GM19467 (cell line): Measurements from ENCODE around the gene ADAM19.

ENCODE experiments used
- ATAC-seq: cut with Tn5 transposase; IDR thresholded peaks from one replicate; pipeline ENCODE4 v1.9.1; 2021; ENCODE audit warnings: mild to moderate bottlenecking, moderate library complexity; ENCODE audit not compliant: unreplicated experiment

The ADAM19 gene

GRCh38 chr5:157516626-157517325 lies 58.8 kb downstream of the ADAM19 start:
- ATAC-seq, result no peak

- no peak for ATAC-seq
Observed at GRCh38 chr5:157516006-157516405, 59.6 kb downstream of the ADAM19 start.

- ATAC-seq, result no peak
Observed at GRCh38 chr5:157514974-157515373, 60.6 kb downstream of the ADAM19 start.

GRCh38 chr5:157513182-157513581 lies 62.4 kb downstream of the ADAM19 start:
- ATAC-seq, result no peak

GRCh38 chr5:157511651-157512644 lies 63.6 kb downstream of the ADAM19 start:
- no peak for ATAC-seq

GRCh38 chr5:157510682-157511081 lies 64.9 kb downstream of the ADAM19 start:
- no peak for ATAC-seq

- no peak for ATAC-seq
Observed at GRCh38 chr5:157509587-157509986, 66.0 kb downstream of the ADAM19 start.

- ATAC-seq, result no peak
Observed at GRCh38 chr5:157509093-157509492, 66.5 kb downstream of the ADAM19 start.

- ATAC-seq, result no peak
Observed at GRCh38 chr5:157506981-157507780, 68.4 kb downstream of the ADAM19 start.

- ATAC-seq, result no peak
Observed at GRCh38 chr5:157506066-157506590, 69.4 kb downstream of the ADAM19 start.

- no peak for ATAC-seq
Observed at GRCh38 chr5:157505496-157505895, 70.1 kb downstream of the ADAM19 start.

GRCh38 chr5:157504053-157504452 lies 71.5 kb downstream of the ADAM19 start:
- no peak for ATAC-seq

GRCh38 chr5:157502143-157502647 lies 73.4 kb downstream of the ADAM19 start:
- ATAC-seq, result peak; percentile 65

GRCh38 chr5:157497875-157498611 lies 77.5 kb downstream of the ADAM19 start:
- no peak for ATAC-seq

- no peak for ATAC-seq
Observed at GRCh38 chr5:157496864-157497263, 78.7 kb downstream of the ADAM19 start.

GRCh38 chr5:157494178-157494832 lies 81.3 kb downstream of the ADAM19 start:
- ATAC-seq, result no peak

GRCh38 chr5:157492886-157493285 lies 82.7 kb downstream of the ADAM19 start:
- no peak for ATAC-seq

GRCh38 chr5:157491471-157491995 lies 84.0 kb downstream of the ADAM19 start:
- no peak for ATAC-seq

GRCh38 chr5:157487358-157487757 lies 88.2 kb downstream of the ADAM19 start:
- ATAC-seq, result no peak
